ENCODE measurements around the gene NTRK2. TPM values are rescaled to one million over a fixed set of nuclear protein-coding genes. Genes with fewer than 3 reads are reported as not detected.

NTRK2 gene
- total RNA-seq, 4 donors from 2014 or later, result 9.5 to 19.5 (median 12.3) TPM

- peaks cover 5% of the 10 kb centered on the region for H3K4me1 ChIP-seq
- no peak overlapping the region for H3K4me3 ChIP-seq
- no peak for DNase-seq (ENCODE audit: low spot score in 2 of 2)
- no peaks in the 10 kb centered on the region for H3K9me3 ChIP-seq
- H3K36me3 ChIP-seq, result no peaks in the 10 kb centered on the region
- H3K27ac ChIP-seq, result no peak overlapping the region
- H3K27me3 ChIP-seq, result no peaks in the 10 kb centered on the region
- no peak for TF ChIP-seq CTCF (IDR thresholded peaks at IDR 0.05)
- TF ChIP-seq POLR2AphosphoS5 (IDR thresholded peaks at IDR 0.05), result no peak
- TF ChIP-seq POLR2A (IDR thresholded peaks at IDR 0.05), result no peak
- TF ChIP-seq EP300 (IDR thresholded peaks at IDR 0.05), result no peak
- WGBS, result 74% methylated on average over 3 of the region's 3 CpGs
Observed at GRCh38 chr9:84939774-84940173, 270.2 kb downstream of the NTRK2 start.

- H3K4me3 ChIP-seq, result no peak overlapping the region
- H3K36me3 ChIP-seq, result no peaks in the 10 kb centered on the region
- no peak overlapping the region for H3K27ac ChIP-seq
- DNase-seq (ENCODE audit: low spot score in 2 of 2), result no peak
- TF ChIP-seq POLR2AphosphoS5 (IDR thresholded peaks at IDR 0.05) (no peak), EP300 (IDR thresholded peaks at IDR 0.05) (no peak), CTCF (IDR thresholded peaks at IDR 0.05) (no peak)
- H3K27me3 ChIP-seq, result no peaks in the 10 kb centered on the region
- H3K4me1 ChIP-seq, result peaks cover 8% of the 10 kb centered on the region
- H3K9me3 ChIP-seq, result no peaks in the 10 kb centered on the region
- WGBS, result 71% methylated on average over 2 of the region's 2 CpGs
Observed at GRCh38 chr9:84940294-84940693, 270.8 kb downstream of the NTRK2 start.

GRCh38 chr9:84941792-84942191, 272.3 kb downstream of the NTRK2 start:
- Histone ChIP-seq H3K4me1 (peaks cover 23% of the 10 kb centered on the region), H3K9me3 (no peaks in the 10 kb centered on the region), H3K4me3 (no peak overlapping the region), H3K27ac (no peak overlapping the region), H3K27me3 (no peaks in the 10 kb centered on the region), H3K36me3 (no peaks in the 10 kb centered on the region)
- DNase-seq (ENCODE audit: low spot score in 2 of 2), result no peak
- TF ChIP-seq POLR2AphosphoS5 (IDR thresholded peaks at IDR 0.05) (no peak), CTCF (IDR thresholded peaks at IDR 0.05) (no peak), POLR2A (IDR thresholded peaks at IDR 0.05) (no peak), EP300 (IDR thresholded peaks at IDR 0.05) (no peak)

- H3K4me1 ChIP-seq, result peaks cover 40% of the 10 kb centered on the region
- H3K27ac ChIP-seq, result no peak overlapping the region
- 43% methylated on average over 2 of the region's 2 CpGs for WGBS
- H3K4me3 ChIP-seq, result no peak overlapping the region
- TF ChIP-seq CTCF (IDR thresholded peaks at IDR 0.05) (no peak), POLR2A (IDR thresholded peaks at IDR 0.05) (no peak), POLR2AphosphoS5 (IDR thresholded peaks at IDR 0.05) (no peak), EP300 (IDR thresholded peaks at IDR 0.05) (no peak)
- no peak for DNase-seq (ENCODE audit: low spot score in 2 of 2)
- H3K9me3 ChIP-seq, result no peaks in the 10 kb centered on the region
- H3K27me3 ChIP-seq, result no peaks in the 10 kb centered on the region
- H3K36me3 ChIP-seq, result no peaks in the 10 kb centered on the region
Observed at GRCh38 chr9:84943482-84944050, 274.0 kb downstream of the NTRK2 start.

GRCh38 chr9:84945878-84946538, 276.5 kb downstream of the NTRK2 start:
- TF ChIP-seq POLR2AphosphoS5 (IDR thresholded peaks at IDR 0.05) (no peak), POLR2A (IDR thresholded peaks at IDR 0.05) (no peak), CTCF (IDR thresholded peaks at IDR 0.05) (no peak), EP300 (IDR thresholded peaks at IDR 0.05) (no peak)

More at GRCh38 chr9:84945878-84946538, 276.5 kb downstream of the NTRK2 start:
- 59% methylated on average over 8 of the region's 8 CpGs for WGBS
- Histone ChIP-seq H3K4me1 (peaks cover 43% of the 10 kb centered on the region), H3K27ac (no peak overlapping the region), H3K27me3 (no peaks in the 10 kb centered on the region), H3K36me3 (no peaks in the 10 kb centered on the region), H3K9me3 (no peaks in the 10 kb centered on the region), H3K4me3 (no peak overlapping the region)
- DNase-seq (ENCODE audit: low spot score in 2 of 2), result no peak

Measured in suprapubic skin (tissue), 4 donors.